WERI-Rb-1 (cell line): Measurements from ENCODE around the gene PRMT7.

ENCODE experiments used
- DNase-seq: peaks from one replicate; pipeline ENCODE4 v3.0.0-alpha.2; 2020
- H3K27ac ChIP-seq: fragments of 250-450 bp; sonication (Bioruptor Pico); 2 replicates; pipeline ENCODE4 v1.5.1; 2020; ENCODE audit warnings: mild to moderate bottlenecking, moderate library complexity
- H3K27me3 ChIP-seq: fragments of 250-450 bp; sonication (Bioruptor Pico); 2 replicates; pipeline ENCODE4 v1.5.1; 2021; ENCODE audit warnings: mild to moderate bottlenecking, low read depth, moderate library complexity; ENCODE audit not compliant: insufficient read depth, severe bottlenecking
- H3K36me3 ChIP-seq: fragments of 250-450 bp; sonication (Bioruptor Pico); 2 replicates; pipeline ENCODE4 v1.5.1; 2020; ENCODE audit warnings: mild to moderate bottlenecking, moderate library complexity
- H3K4me3 ChIP-seq: 2 replicates; pipeline ENCODE4 v1.5.1; 2011; ENCODE audit warnings: low read depth, mild to moderate bottlenecking, control low read depth, low read length
- H3K9me3 ChIP-seq: fragments of 250-450 bp; sonication (Bioruptor Pico); 2 replicates; pipeline ENCODE4 v1.5.1; 2021; ENCODE audit warnings: mild to moderate bottlenecking, moderate library complexity; ENCODE audit not compliant: severe bottlenecking
- CTCF ChIP-seq: IDR thresholded peaks from 2 replicates; pipeline ENCODE4 v1.5.1; 2011; ENCODE audit warnings: low read depth, mild to moderate bottlenecking, control low read depth, inconsistent platforms, low read length

The PRMT7 gene

GRCh38 chr16:68357923-68358322 is 47.1 kb downstream of the PRMT7 start:
- no peaks in the 10 kb centered on the region for H3K27me3 ChIP-seq
- H3K4me3 ChIP-seq = no peak overlapping the region
- H3K36me3 ChIP-seq = peaks cover 33% of the 10 kb centered on the region
- no peak overlapping the region for H3K27ac ChIP-seq
- no peak for DNase-seq
- no peak for TF ChIP-seq CTCF
- H3K9me3 ChIP-seq = no peaks in the 10 kb centered on the region

- DNase-seq = no peak
- peaks cover 28% of the 10 kb centered on the region for H3K36me3 ChIP-seq
- no peak for TF ChIP-seq CTCF
- no peak overlapping the region for H3K4me3 ChIP-seq
- no peaks in the 10 kb centered on the region for H3K9me3 ChIP-seq
- no peaks in the 10 kb centered on the region for H3K27me3 ChIP-seq
- H3K27ac ChIP-seq = no peak overlapping the region
Measured at GRCh38 chr16:68358951-68359350, 48.1 kb downstream of the PRMT7 start.

GRCh38 chr16:68359398-68360191 is 48.8 kb downstream of the PRMT7 start:
- H3K4me3 ChIP-seq = no peak overlapping the region
- peaks cover 28% of the 10 kb centered on the region for H3K36me3 ChIP-seq
- no peak overlapping the region for H3K27ac ChIP-seq
- no peaks in the 10 kb centered on the region for H3K9me3 ChIP-seq
- H3K27me3 ChIP-seq = no peaks in the 10 kb centered on the region
- TF ChIP-seq CTCF = no peak
- no peak for DNase-seq

- no peak for DNase-seq
- TF ChIP-seq CTCF = no peak
- Histone ChIP-seq H3K9me3 (no peaks in the 10 kb centered on the region), H3K36me3 (peaks cover 22% of the 10 kb centered on the region), H3K27me3 (no peaks in the 10 kb centered on the region), H3K4me3 (no peak overlapping the region), H3K27ac (no peak overlapping the region)
Measured at GRCh38 chr16:68360547-68360946, 49.7 kb downstream of the PRMT7 start.

- Histone ChIP-seq H3K27ac (no peak overlapping the region), H3K9me3 (no peaks in the 10 kb centered on the region), H3K36me3 (peaks cover 19% of the 10 kb centered on the region), H3K27me3 (no peaks in the 10 kb centered on the region), H3K4me3 (no peak overlapping the region)
- no peak for TF ChIP-seq CTCF
- DNase-seq = no peak
Measured at GRCh38 chr16:68360956-68361355, 50.1 kb downstream of the PRMT7 start.

GRCh38 chr16:68361485-68361884 is 50.7 kb downstream of the PRMT7 start:
- no peaks in the 10 kb centered on the region for H3K27me3 ChIP-seq
- H3K4me3 ChIP-seq = no peak overlapping the region
- no peak for DNase-seq
- TF ChIP-seq CTCF = no peak
- no peaks in the 10 kb centered on the region for H3K9me3 ChIP-seq
- no peak overlapping the region for H3K27ac ChIP-seq
- H3K36me3 ChIP-seq = peaks cover 16% of the 10 kb centered on the region
